Nephron progenitor cell (in vitro differentiated cells): ENCODE data around the gene ZDHHC4.
A peak's percentile ranks its signal among the peaks of the same experiment; 100 is the strongest.

Experiments
- DNase-seq: peaks from one replicate; pipeline ENCODE4 v3.0.0; 2021
- H3K27ac Mint-ChIP-seq: 2 replicates; pipeline ENCODE4 v1.8.0; 2021; ENCODE audit warnings: mild to moderate bottlenecking, moderate library complexity, mixed read lengths
- H3K27me3 Mint-ChIP-seq: 2 replicates; pipeline ENCODE4 v1.8.0; 2021; ENCODE audit warnings: mild to moderate bottlenecking, low read depth, mixed read lengths; ENCODE audit not compliant: poor library complexity
- H3K36me3 Mint-ChIP-seq: 2 replicates; pipeline ENCODE4 v1.8.0; 2021; ENCODE audit warnings: low read depth, mixed read lengths
- H3K4me1 Mint-ChIP-seq: 2 replicates; pipeline ENCODE4 v1.8.0; 2021; ENCODE audit warnings: mixed read lengths
- H3K4me3 Mint-ChIP-seq: 2 replicates; pipeline ENCODE4 v1.8.0; 2021; ENCODE audit warnings: mild to moderate bottlenecking, moderate library complexity, mixed read lengths
- H3K9me3 Mint-ChIP-seq: 2 replicates; pipeline ENCODE4 v1.8.0; 2021; ENCODE audit warnings: mild to moderate bottlenecking, moderate library complexity, mixed read lengths
- CTCF ChIP-seq: fragments of 200-600 bp; sonication (generic); IDR thresholded peaks from 2 replicates; pipeline ENCODE4 v1.5.0; 2021; ENCODE audit warnings: antibody characterized with exemption

ZDHHC4 gene

GRCh38 chr7:6622134-6622710, 45.0 kb downstream of the ZDHHC4 start:
- H3K27me3 Mint-ChIP-seq = no peaks in the 10 kb centered on the region
- H3K4me3 Mint-ChIP-seq = no peak overlapping the region
- H3K4me1 Mint-ChIP-seq = peaks cover 5% of the 10 kb centered on the region
- no peak overlapping the region for H3K27ac Mint-ChIP-seq
- peaks cover 30% of the 10 kb centered on the region for H3K36me3 Mint-ChIP-seq
- TF ChIP-seq CTCF = no peak
- DNase-seq = no peak
- H3K9me3 Mint-ChIP-seq = no peaks in the 10 kb centered on the region

GRCh38 chr7:6623589-6624245, 46.5 kb downstream of the ZDHHC4 start:
- no peak for TF ChIP-seq CTCF

GRCh38 chr7:6624246-6624611, 47.0 kb downstream of the ZDHHC4 start:
- no peak for DNase-seq
- no peaks in the 10 kb centered on the region for H3K9me3 Mint-ChIP-seq
- H3K4me1 Mint-ChIP-seq = peaks cover 6% of the 10 kb centered on the region
- H3K27ac Mint-ChIP-seq = peak overlapping the region; percentile 29
- no peak overlapping the region for H3K4me3 Mint-ChIP-seq
- H3K36me3 Mint-ChIP-seq = peaks cover 15% of the 10 kb centered on the region
- no peak for TF ChIP-seq CTCF
- H3K27me3 Mint-ChIP-seq = no peaks in the 10 kb centered on the region

More at GRCh38 chr7:6623589-6624245, 46.5 kb downstream of the ZDHHC4 start:
- no peak for DNase-seq
- Mint-ChIP-seq H3K27ac (no peak overlapping the region), H3K27me3 (no peaks in the 10 kb centered on the region), H3K9me3 (no peaks in the 10 kb centered on the region), H3K4me1 (peaks cover 6% of the 10 kb centered on the region), H3K4me3 (no peak overlapping the region), H3K36me3 (peaks cover 16% of the 10 kb centered on the region)

GRCh38 chr7:6628045-6628444, 50.8 kb downstream of the ZDHHC4 start:
- TF ChIP-seq CTCF = no peak
- H3K27ac Mint-ChIP-seq = no peak overlapping the region
- no peak for DNase-seq
- peaks cover 18% of the 10 kb centered on the region for H3K4me1 Mint-ChIP-seq
- H3K36me3 Mint-ChIP-seq = peaks cover 3% of the 10 kb centered on the region
- H3K4me3 Mint-ChIP-seq = no peak overlapping the region
- no peaks in the 10 kb centered on the region for H3K9me3 Mint-ChIP-seq
- H3K27me3 Mint-ChIP-seq = no peaks in the 10 kb centered on the region

GRCh38 chr7:6630007-6630849, 53.0 kb downstream of the ZDHHC4 start:
- H3K36me3 Mint-ChIP-seq = no peaks in the 10 kb centered on the region
- H3K9me3 Mint-ChIP-seq = no peaks in the 10 kb centered on the region
- peak overlapping the region; percentile 64 for H3K27ac Mint-ChIP-seq
- peaks cover 6% of the 10 kb centered on the region for H3K27me3 Mint-ChIP-seq
- H3K4me3 Mint-ChIP-seq = no peak overlapping the region
- TF ChIP-seq CTCF = no peak
- DNase-seq = no peak
- peaks cover 21% of the 10 kb centered on the region for H3K4me1 Mint-ChIP-seq
